Measurements from ENCODE around the gene TMEM218.
A peak's percentile ranks its signal among the peaks of the same experiment; 100 is the strongest.

The TMEM218 gene

DNA sequence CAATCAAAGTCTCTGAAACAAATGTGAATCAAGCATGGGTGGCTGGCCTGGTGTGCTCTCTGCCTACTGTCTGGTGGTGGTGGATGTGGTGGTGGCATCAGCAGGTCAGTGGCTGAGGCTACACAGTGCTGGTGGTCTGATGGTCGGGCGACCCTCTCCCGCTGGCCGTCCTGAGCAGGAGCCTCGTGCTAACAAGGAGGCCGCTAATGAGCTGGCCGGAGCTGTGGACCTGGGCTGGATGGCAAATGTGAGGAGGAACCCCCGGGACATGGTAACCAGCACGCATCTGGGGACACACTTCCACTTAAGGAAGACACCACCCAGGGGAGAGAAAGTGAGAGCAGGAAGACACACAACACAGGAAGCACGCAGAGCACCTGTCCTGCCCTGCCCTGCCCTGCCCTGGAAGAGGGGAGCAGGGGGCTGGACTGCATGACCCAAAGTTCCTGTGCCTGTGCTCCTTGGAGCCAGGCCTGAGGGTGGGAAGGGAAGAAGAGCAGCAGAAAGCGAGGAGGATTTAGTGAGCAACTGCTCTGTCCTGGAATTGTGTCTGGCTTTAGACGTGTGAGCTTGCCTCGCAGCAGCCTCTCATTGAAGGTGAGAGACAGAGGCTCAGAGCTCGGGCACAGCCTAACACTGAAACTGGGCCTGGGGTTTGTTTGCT lies 24.7 kb downstream of the TMEM218 start:
- no peak overlapping the region for H3K4me3 ChIP-seq (ENCODE audit: low read length)
- TF ChIP-seq, protein P1, sequence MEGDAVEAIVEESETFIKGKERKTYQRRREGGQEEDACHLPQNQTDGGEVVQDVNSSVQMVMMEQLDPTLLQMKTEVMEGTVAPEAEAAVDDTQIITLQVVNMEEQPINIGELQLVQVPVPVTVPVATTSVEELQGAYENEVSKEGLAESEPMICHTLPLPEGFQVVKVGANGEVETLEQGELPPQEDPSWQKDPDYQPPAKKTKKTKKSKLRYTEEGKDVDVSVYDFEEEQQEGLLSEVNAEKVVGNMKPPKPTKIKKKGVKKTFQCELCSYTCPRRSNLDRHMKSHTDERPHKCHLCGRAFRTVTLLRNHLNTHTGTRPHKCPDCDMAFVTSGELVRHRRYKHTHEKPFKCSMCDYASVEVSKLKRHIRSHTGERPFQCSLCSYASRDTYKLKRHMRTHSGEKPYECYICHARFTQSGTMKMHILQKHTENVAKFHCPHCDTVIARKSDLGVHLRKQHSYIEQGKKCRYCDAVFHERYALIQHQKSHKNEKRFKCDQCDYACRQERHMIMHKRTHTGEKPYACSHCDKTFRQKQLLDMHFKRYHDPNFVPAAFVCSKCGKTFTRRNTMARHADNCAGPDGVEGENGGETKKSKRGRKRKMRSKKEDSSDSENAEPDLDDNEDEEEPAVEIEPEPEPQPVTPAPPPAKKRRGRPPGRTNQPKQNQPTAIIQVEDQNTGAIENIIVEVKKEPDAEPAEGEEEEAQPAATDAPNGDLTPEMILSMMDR (conservative IDR thresholded peaks at IDR 0.05; ENCODE audit: low read depth, low read length), result no peak
- DNase-seq (ENCODE audit: low read depth), result no peak

DNA sequence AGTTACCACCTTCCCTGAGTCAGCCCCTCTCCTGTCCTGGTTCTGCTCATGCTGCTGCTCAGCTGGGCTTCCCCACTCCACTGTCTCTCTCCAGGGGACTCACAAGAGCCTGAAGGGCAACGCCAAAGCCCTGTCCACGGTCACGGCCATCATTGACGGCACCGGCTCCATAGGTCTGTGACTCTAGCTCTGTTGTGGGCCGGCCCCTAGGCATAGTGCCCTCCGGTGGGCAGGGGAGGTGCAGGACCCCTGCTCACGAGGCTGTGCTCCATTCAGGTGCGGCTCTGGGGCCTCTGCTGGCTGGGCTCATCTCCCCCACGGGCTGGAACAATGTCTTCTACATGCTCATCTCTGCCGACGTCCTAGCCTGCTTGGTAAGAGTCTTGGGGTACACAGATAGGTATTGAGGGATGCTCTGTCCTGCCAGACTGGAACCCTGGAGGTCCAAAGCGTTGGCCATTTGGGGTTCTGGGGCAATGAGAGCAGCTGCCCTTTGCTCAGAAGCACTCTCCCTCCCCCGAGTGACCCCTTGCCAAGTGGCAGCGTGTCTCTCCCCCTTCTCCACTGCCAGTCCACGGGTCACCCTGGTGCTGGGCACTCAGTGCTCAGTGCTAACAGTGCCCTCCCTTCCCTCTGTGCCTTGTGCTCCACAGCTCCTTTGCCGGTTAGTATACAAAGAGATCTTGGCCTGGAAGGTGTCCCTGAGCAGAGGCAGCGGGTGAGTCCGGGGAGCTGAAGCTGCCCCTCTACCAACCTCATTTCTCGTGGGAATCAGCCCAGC lies 25.9 kb downstream of the TMEM218 start:
- TF ChIP-seq, protein P1 (conservative IDR thresholded peaks at IDR 0.05; ENCODE audit: low read depth, low read length), result no peak
- no peak overlapping the region for H3K4me3 ChIP-seq (ENCODE audit: low read length)
- no peak for DNase-seq (ENCODE audit: low read depth)

- TF ChIP-seq, protein P1 (conservative IDR thresholded peaks at IDR 0.05; ENCODE audit: low read depth, low read length), result no peak
- no peak for DNase-seq (ENCODE audit: low read depth)
- H3K4me3 ChIP-seq (ENCODE audit: low read length), result no peak overlapping the region
Measured at GRCh38 chr11:125084761-125085231, 26.6 kb downstream of the TMEM218 start.

GRCh38 chr11:125084057-125084416 lies 27.4 kb downstream of the TMEM218 start:
- TF ChIP-seq, protein P1 (conservative IDR thresholded peaks at IDR 0.05; ENCODE audit: low read depth, low read length), result no peak
- no peak overlapping the region for H3K4me3 ChIP-seq (ENCODE audit: low read length)
- no peak for DNase-seq (ENCODE audit: low read depth)

- H3K4me3 ChIP-seq (ENCODE audit: low read length), result no peak overlapping the region
- no peak for DNase-seq (ENCODE audit: low read depth)
- TF ChIP-seq, protein P1 (conservative IDR thresholded peaks at IDR 0.05; ENCODE audit: low read depth, low read length), result no peak
Measured at GRCh38 chr11:125083312-125084056, 27.9 kb downstream of the TMEM218 start.

DNA sequence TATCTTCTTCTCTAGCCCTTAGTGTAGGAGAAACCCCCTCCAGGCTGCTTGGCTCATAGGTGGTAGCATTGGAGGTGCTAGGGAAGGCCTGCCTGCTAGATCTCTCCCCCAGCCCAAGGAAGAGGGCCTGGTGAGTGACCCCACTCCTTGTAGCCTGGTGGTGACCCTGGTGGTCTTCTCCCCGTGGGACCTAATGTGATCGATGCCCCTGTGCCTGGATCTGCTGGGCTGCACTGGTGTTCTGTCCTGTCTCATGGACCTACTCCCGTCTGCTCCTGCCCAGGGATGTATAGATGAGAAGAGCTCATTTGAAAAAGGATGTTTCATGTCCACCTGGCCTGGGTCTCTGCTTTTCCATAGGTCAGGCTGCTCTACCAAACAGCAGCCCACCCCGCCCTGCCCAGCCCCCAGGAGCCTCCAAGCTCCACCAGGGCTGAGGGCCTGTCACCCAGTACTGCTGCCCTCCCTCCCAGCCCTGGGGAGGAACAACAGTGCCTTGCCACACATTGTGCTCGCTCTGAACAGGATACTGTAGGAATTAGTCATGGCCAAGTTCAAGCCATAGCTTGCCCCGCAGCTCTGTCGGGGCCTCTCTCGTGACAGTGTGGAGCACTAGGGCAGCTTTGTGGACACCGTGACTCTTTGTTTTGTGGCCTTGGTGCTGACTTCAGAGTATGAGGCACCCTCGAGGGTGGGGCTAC lies 28.7 kb downstream of the TMEM218 start:
- DNase-seq (ENCODE audit: low read depth), result peak; percentile 62
- TF ChIP-seq, protein P1 (conservative IDR thresholded peaks at IDR 0.05; ENCODE audit: low read depth, low read length), result no peak
- H3K4me3 ChIP-seq (ENCODE audit: low read length), result no peak overlapping the region
